Spleen (tissue), 11 donors: ENCODE data around the gene IL36RN. TPM values are rescaled to one million over a fixed set of nuclear protein-coding genes. Genes with fewer than 3 reads are reported as not detected.
A peak's percentile ranks its signal among the peaks of the same experiment; 100 is the strongest.

Source experiments
- DNase-seq: peaks from one replicate; pipeline ENCODE4 v3.0.0-alpha.2; 2020
- H3K27ac ChIP-seq, 8 donors: fragments of 200-600 bp; sonication (generic) in 7 of 8; 1 replicate in 4 of 8; 2 replicates in 4 of 8; pipeline versions ENCODE4 v1.5.0 to v1.8.0; 2016 to 2021; ENCODE audit warnings: inconsistent platforms in 4 of 8, mild to moderate bottlenecking in 4 of 8, moderate library complexity in 1 of 8
- H3K27me3 ChIP-seq, 7 donors: fragments of 200-600 bp; sonication (generic) in 6 of 7; replicated peaks in 1 of 7; 1 replicate in 4 of 7; 2 replicates in 3 of 7; pipeline versions ENCODE4 v1.5.0 to v1.8.0; 2016 to 2021; ENCODE audit warnings: inconsistent platforms in 3 of 7, mild to moderate bottlenecking in 1 of 7
- H3K36me3 ChIP-seq, 6 donors: fragments of 200-600 bp; sonication (generic) in 5 of 6; 1 replicate in 4 of 6; 2 replicates in 2 of 6; pipeline versions ENCODE4 v1.5.0 to v1.8.0; 2016 to 2021; ENCODE audit warnings: inconsistent platforms in 2 of 6
- H3K4me1 ChIP-seq, 6 donors: fragments of 200-600 bp; sonication (generic) in 5 of 6; 1 replicate in 3 of 6; 2 replicates in 3 of 6; pipeline versions ENCODE4 v1.5.0 to v1.8.0; 2016 to 2021; ENCODE audit warnings: inconsistent platforms in 3 of 6
- H3K4me3 ChIP-seq, 8 donors: fragments of 200-600 bp; sonication (generic) in 7 of 8; 1 replicate in 4 of 8; 2 replicates in 4 of 8; pipeline versions ENCODE4 v1.5.0 to v1.8.0; 2016 to 2021; ENCODE audit warnings: inconsistent platforms in 4 of 8, mild to moderate bottlenecking in 4 of 8, moderate library complexity in 2 of 8
- H3K9me3 ChIP-seq, 8 donors: fragments of 200-600 bp; sonication (generic) in 7 of 8; 1 replicate in 4 of 8; 2 replicates in 4 of 8; pipeline versions ENCODE4 v1.5.0 to v1.8.0; 2016 to 2021; ENCODE audit warnings: inconsistent platforms in 4 of 8
- CTCF ChIP-seq, 11 experiments: fragments of 200-600 bp in 7 of 11; fragments of 450-650 bp in 4 of 11; sonication (generic) in 4 of 11; IDR thresholded peaks in 8 of 11; conservative IDR thresholded peaks in 3 of 11; 1 replicate in 7 of 11; 2 replicates in 4 of 11; pipeline versions ENCODE4 v1.4.0 to v1.8.0; 2016 to 2021; ENCODE audit warnings: antibody characterized with exemption in 11 of 11, inconsistent platforms in 4 of 11, mild to moderate bottlenecking in 1 of 11
- POLR2A ChIP-seq, 3 donors: fragments of 450-650 bp; IDR thresholded peaks; one replicate each; pipeline ENCODE4 v1.5.1; 2017; ENCODE audit warnings: antibody characterized with exemption in 3 of 3, mild to moderate bottlenecking in 1 of 3
- POLR2AphosphoS5 ChIP-seq, 3 donors: sonication (generic); formaldehyde crosslinking; IDR thresholded peaks; one replicate each; pipeline ENCODE4 v1.5.1; 2017; ENCODE audit warnings: antibody characterized with exemption in 3 of 3
- WGBS, 5 donors: extraction: QIAGEN DNeasy Blood & Tissue Kit in 3 of 5; methylation state at CpG; one replicate each; pipeline versions ENCODE4 v1.1.5 to v1.1.7; 2013 to 2018; 5-methylcytosine and 5-hydroxymethylcytosine counted together
- intact Hi-C: fragments of 100-400 bp; cut with DNase I; formaldehyde crosslinking; loops from one replicate; pipeline ENCODE4 v1.15.0; 2023; ENCODE audit warnings: low total_unique reads
- polyA plus RNA-seq, 3 donors: library from polyadenylated mRNA; stranded (reverse); fragments of 200-250 nt; gene quantifications; one replicate each; pipeline ENCODE4 v1.2.1, GENCODE V29; 2013
- total RNA-seq, 7 donors: library from RNA; depleted of rRNA in 3 of 7; stranded (reverse); fragments of >200 nt in 3 of 7; fragmentation: NEBNext Ultra II Directional in 4 of 7; extraction: Animal tissue kit (Norgen Biotek cat#: 25700) in 4 of 7; gene quantifications; one replicate each; pipeline versions ENCODE4 v1.1.0 to v1.2.1, GENCODE V29; 2016 to 2021
- donor health status: healthy with polysubstance abuse.
- donor health status: DM: no; HTN: no; CAD: no; lungs with moderate emphysema.
- donor health status: DM: no; HTN: no; CAD: no.
- donor health status: Bipolar disorder and iron deficiency.
- donor health status: healthy.
- donor health status: DM: no; HTN: no; CAD: no.
- donor health status: DM: yes; HTN: yes; CAD: no.

IL36RN gene
- total and polyA plus RNA-seq, 10 donors, result not detected

- peak overlapping the region in 2 of 8 donors; percentile 30 to 50 for H3K27ac ChIP-seq
- H3K36me3 ChIP-seq, result no peaks in the 10 kb centered on the region
- H3K9me3 ChIP-seq, result peaks cover 0 to 31% (median 6%) of the 10 kb centered on the region in 8 donors
- no peaks in the 10 kb centered on the region for H3K27me3 ChIP-seq
- intact Hi-C loops, result no loop called here
- H3K4me3 ChIP-seq, result peak overlapping the region in 1 of 8 donors; percentile 32
- WGBS, 5 donors, result 88 to 97% (median 94%) methylated on average over 6 of the region's 6 CpGs
- peaks cover 0 to 12% (median 0%) of the 10 kb centered on the region in 6 donors for H3K4me1 ChIP-seq
- no peak for DNase-seq
- TF ChIP-seq POLR2A (IDR thresholded peaks at IDR 0.05), result no peak
- no peak for TF ChIP-seq POLR2AphosphoS5 (IDR thresholded peaks at IDR 0.05)
- TF ChIP-seq CTCF (IDR thresholded peaks at IDR 0.05 in 8 of 11, conservative IDR thresholded peaks at IDR 0.05 in 3 of 11), result no peak
Measured at GRCh38 chr2:113098532-113098931, 39.5 kb downstream of the IL36RN start.

- WGBS, 5 donors, result 65 to 96% (median 87%) methylated on average over 2 of the region's 2 CpGs
- Histone ChIP-seq H3K27ac (no peak overlapping the region), H3K27me3 (no peaks in the 10 kb centered on the region), H3K4me1 (peaks cover 0 to 12% (median 0%) of the 10 kb centered on the region in 6 donors), H3K36me3 (no peaks in the 10 kb centered on the region), H3K4me3 (no peak overlapping the region), H3K9me3 (peaks cover 0 to 18% (median 0%) of the 10 kb centered on the region in 8 donors)
- TF ChIP-seq POLR2AphosphoS5 (IDR thresholded peaks at IDR 0.05) (no peak), POLR2A (IDR thresholded peaks at IDR 0.05) (no peak), CTCF (IDR thresholded peaks at IDR 0.05 in 8 of 11, conservative IDR thresholded peaks at IDR 0.05 in 3 of 11) (no peak)
- DNase-seq, result no peak
- intact Hi-C loops, result no loop called here
Measured at GRCh38 chr2:113102133-113102532, 43.1 kb downstream of the IL36RN start.

- peaks cover 0 to 3% (median 0%) of the 10 kb centered on the region in 6 donors for H3K4me1 ChIP-seq
- intact Hi-C loops, result no loop called here
- no peak for DNase-seq
- H3K36me3 ChIP-seq, result no peaks in the 10 kb centered on the region
- H3K9me3 ChIP-seq, result peaks cover 0 to 15% (median 0%) of the 10 kb centered on the region in 8 donors
- WGBS, 5 donors, result 92 to 98% (median 95%) methylated on average over 4 of the region's 4 CpGs
- peaks cover 0 to 4% (median 0%) of the 10 kb centered on the region in 7 donors for H3K27me3 ChIP-seq
- TF ChIP-seq POLR2A (IDR thresholded peaks at IDR 0.05), result no peak
- TF ChIP-seq POLR2AphosphoS5 (IDR thresholded peaks at IDR 0.05), result no peak
- no peak for TF ChIP-seq CTCF (IDR thresholded peaks at IDR 0.05 in 8 of 11, conservative IDR thresholded peaks at IDR 0.05 in 3 of 11)
- H3K4me3 ChIP-seq, result no peak overlapping the region
- H3K27ac ChIP-seq, result no peak overlapping the region
Measured at GRCh38 chr2:113103277-113103676, 44.3 kb downstream of the IL36RN start.

- H3K36me3 ChIP-seq, result no peaks in the 10 kb centered on the region
- H3K9me3 ChIP-seq, result peaks cover 0 to 15% (median 0%) of the 10 kb centered on the region in 8 donors
- WGBS, 5 donors, result 72 to 94% (median 93%) methylated on average over 3 of the region's 3 CpGs
- H3K4me3 ChIP-seq, result no peak overlapping the region
- intact Hi-C loops, result no loop called here
- TF ChIP-seq POLR2A (IDR thresholded peaks at IDR 0.05) (no peak), CTCF (IDR thresholded peaks at IDR 0.05 in 8 of 11, conservative IDR thresholded peaks at IDR 0.05 in 3 of 11) (no peak), POLR2AphosphoS5 (IDR thresholded peaks at IDR 0.05) (no peak)
- peaks cover 0 to 4% (median 0%) of the 10 kb centered on the region in 7 donors for H3K27me3 ChIP-seq
- H3K27ac ChIP-seq, result no peak overlapping the region
- H3K4me1 ChIP-seq, result no peaks in the 10 kb centered on the region
- DNase-seq, result no peak
Measured at GRCh38 chr2:113104054-113104611, 45.1 kb downstream of the IL36RN start.
